Type B pancreatic cell (in vitro differentiated cells): ENCODE measurements around the gene EFR3B. TPM values are rescaled to one million over a fixed set of nuclear protein-coding genes. Genes with fewer than 3 reads are reported as not detected.

Source experiments
- DNase-seq: peaks from one replicate; pipeline ENCODE4 v3.0.0; 2021; ENCODE audit warnings: mixed read lengths; ENCODE audit not compliant: unreplicated experiment; ENCODE audit errors: extremely low spot score
- H3K27ac Mint-ChIP-seq: 2 replicates; pipeline ENCODE4 v1.8.0; 2021; ENCODE audit warnings: mild to moderate bottlenecking, mixed read lengths
- H3K27me3 Mint-ChIP-seq: 2 replicates; pipeline ENCODE4 v1.8.0; 2021; ENCODE audit warnings: mixed read lengths
- H3K36me3 Mint-ChIP-seq: 2 replicates; pipeline ENCODE4 v1.8.0; 2021; ENCODE audit warnings: mixed read lengths
- H3K4me1 Mint-ChIP-seq: one replicate; pipeline ENCODE4 v1.8.0; 2021; ENCODE audit warnings: mixed read lengths; ENCODE audit not compliant: unreplicated experiment
- H3K4me3 Mint-ChIP-seq: 2 replicates; pipeline ENCODE4 v1.8.0; 2021; ENCODE audit warnings: mild to moderate bottlenecking, mixed read lengths
- H3K9me3 Mint-ChIP-seq: 2 replicates; pipeline ENCODE4 v1.8.0; 2021; ENCODE audit warnings: mixed read lengths
- total RNA-seq: library from RNA; stranded (reverse); gene quantifications from 2 replicates; pipeline ENCODE4 v1.2.1, GENCODE V29; 2021; ENCODE audit warnings: low replicate concordance
- TF ChIP-seq, protein P1 (sequence below): fragments of 200-600 bp; sonication (generic); conservative IDR thresholded peaks from 2 replicates; pipeline ENCODE4 v1.5.0; 2021; ENCODE audit warnings: antibody characterized with exemption, mild to moderate bottlenecking

EFR3B gene
- total RNA-seq, 1 donor from 2014 or later: 12.4 TPM

DNA sequence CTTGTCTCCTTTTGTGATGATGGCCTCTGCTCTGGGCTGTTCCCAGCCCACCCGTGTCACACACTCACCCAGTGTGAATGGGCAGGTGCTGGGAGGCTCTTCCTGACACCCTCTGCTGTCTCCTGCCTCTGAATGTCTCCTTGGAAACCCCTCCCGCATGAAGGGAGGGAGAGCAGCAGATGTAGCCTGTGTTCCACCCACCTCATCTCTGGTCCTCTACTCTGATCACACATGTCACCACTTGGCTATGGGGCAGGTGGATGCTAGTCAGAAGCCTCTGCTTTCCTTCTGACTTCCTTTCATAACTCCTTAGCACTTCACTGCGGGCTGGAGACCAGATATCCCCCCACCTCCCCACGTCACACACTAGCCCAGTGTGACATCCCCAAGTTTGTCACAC is 23.9 kb downstream of the EFR3B start:
- Mint-ChIP-seq H3K27ac (no peak overlapping the region), H3K27me3 (no peaks in the 10 kb centered on the region), H3K4me3 (no peak overlapping the region), H3K4me1 (peaks cover 5% of the 10 kb centered on the region), H3K9me3 (peaks cover 5% of the 10 kb centered on the region), H3K36me3 (peaks cover 5% of the 10 kb centered on the region)
- TF ChIP-seq, protein P1, sequence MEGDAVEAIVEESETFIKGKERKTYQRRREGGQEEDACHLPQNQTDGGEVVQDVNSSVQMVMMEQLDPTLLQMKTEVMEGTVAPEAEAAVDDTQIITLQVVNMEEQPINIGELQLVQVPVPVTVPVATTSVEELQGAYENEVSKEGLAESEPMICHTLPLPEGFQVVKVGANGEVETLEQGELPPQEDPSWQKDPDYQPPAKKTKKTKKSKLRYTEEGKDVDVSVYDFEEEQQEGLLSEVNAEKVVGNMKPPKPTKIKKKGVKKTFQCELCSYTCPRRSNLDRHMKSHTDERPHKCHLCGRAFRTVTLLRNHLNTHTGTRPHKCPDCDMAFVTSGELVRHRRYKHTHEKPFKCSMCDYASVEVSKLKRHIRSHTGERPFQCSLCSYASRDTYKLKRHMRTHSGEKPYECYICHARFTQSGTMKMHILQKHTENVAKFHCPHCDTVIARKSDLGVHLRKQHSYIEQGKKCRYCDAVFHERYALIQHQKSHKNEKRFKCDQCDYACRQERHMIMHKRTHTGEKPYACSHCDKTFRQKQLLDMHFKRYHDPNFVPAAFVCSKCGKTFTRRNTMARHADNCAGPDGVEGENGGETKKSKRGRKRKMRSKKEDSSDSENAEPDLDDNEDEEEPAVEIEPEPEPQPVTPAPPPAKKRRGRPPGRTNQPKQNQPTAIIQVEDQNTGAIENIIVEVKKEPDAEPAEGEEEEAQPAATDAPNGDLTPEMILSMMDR: no peak
- no peak for DNase-seq

DNA sequence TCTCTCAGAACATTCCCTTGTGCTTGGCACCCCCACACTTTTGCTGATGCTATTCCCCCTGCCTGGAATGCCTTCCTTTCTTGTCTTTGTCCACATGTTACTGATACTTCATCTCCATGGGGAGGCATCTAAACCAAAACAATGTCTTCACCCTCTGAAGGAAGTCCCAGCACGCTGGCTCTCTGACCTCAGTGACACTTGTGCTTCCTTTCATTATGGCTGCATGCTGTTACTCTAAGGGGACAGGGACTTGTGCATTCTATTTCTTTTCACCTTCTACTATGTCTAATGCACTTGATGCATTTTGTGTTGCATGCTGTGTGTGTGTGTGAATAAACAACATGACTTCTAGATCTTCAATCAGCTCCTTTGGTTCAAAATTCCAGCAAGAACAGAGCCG is 24.6 kb downstream of the EFR3B start:
- Mint-ChIP-seq H3K36me3 (peaks cover 5% of the 10 kb centered on the region), H3K27ac (no peak overlapping the region), H3K4me1 (peaks cover 5% of the 10 kb centered on the region), H3K9me3 (peaks cover 5% of the 10 kb centered on the region), H3K4me3 (no peak overlapping the region), H3K27me3 (no peaks in the 10 kb centered on the region)
- TF ChIP-seq, protein P1: no peak
- DNase-seq: no peak

DNA sequence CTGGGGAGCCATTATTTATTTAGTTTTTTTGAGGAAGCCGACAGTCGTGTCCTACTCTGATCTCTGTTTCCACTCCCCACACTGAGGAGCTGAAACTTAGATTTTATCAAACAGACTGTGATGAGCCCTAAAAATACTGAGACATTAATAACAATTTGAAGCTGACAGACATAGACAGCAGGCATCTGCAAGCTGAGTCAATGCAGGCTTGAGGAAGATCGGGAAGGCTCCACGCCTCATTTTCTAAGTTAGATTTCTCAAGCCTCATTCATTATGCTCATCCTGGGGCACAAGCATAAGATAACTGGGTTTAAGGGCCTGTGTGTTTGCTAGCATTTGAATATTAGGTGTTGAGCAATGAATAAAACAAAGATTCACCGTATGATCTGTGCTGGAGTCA is 26.3 kb downstream of the EFR3B start:
- Mint-ChIP-seq H3K4me1 (peaks cover 9% of the 10 kb centered on the region), H3K27me3 (no peaks in the 10 kb centered on the region), H3K4me3 (no peak overlapping the region), H3K9me3 (peaks cover 5% of the 10 kb centered on the region), H3K36me3 (peaks cover 8% of the 10 kb centered on the region), H3K27ac (peak overlapping the region; percentile 43)
- no peak for DNase-seq
- TF ChIP-seq, protein P1: no peak

- Mint-ChIP-seq H3K36me3 (peaks cover 10% of the 10 kb centered on the region), H3K9me3 (no peaks in the 10 kb centered on the region), H3K27me3 (peaks cover 4% of the 10 kb centered on the region), H3K4me1 (peaks cover 16% of the 10 kb centered on the region), H3K4me3 (no peak overlapping the region), H3K27ac (no peak overlapping the region)
- DNase-seq: no peak
- TF ChIP-seq, protein P1: no peak
These were observed 30.1 kb downstream of the EFR3B start for GRCh38 chr2:25071966-25072365.

DNA sequence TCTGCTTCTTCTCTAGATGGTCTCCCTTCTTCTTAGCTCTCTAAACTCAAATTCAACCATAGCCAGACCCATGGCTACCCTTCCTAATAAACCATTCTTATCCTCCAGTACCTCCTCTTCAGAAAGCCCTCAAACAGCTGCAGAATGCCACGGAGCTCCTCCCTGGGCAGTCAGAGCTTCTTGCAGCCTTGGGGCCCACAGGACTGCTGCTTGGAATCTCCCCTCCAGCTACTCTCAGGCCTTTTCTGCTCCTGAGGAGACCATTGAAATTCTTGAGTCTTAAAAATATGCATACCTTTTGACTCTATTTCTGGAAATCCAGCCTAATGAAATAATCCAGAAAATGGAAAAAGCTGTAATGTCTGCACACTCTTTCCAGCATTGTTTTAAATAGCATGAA is 30.7 kb downstream of the EFR3B start:
- Mint-ChIP-seq H3K27me3 (peaks cover 5% of the 10 kb centered on the region), H3K9me3 (no peaks in the 10 kb centered on the region), H3K27ac (peak overlapping the region; percentile 5), H3K4me1 (peaks cover 18% of the 10 kb centered on the region), H3K36me3 (peaks cover 10% of the 10 kb centered on the region), H3K4me3 (no peak overlapping the region)
- TF ChIP-seq, protein P1: no peak
- no peak for DNase-seq

DNA sequence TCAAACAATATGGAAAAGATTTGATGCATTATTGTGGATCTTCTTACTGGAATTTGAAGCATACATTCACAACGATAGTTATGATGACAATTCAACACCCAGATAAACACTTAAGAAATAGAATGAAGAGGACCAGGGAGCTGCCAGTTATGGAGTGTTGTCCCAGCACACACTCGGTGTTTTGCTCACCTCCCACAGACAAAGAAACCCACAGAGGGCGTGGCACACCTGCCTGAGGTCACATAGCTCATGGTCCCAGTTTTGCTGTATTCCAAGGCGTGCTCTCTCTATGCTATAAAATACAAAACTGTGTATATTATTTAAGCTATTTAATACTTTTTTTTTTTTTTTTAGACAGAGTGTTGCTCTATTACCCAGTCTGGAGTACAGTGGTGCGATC is 31.1 kb downstream of the EFR3B start:
- no peaks in the 10 kb centered on the region for H3K9me3 Mint-ChIP-seq
- peaks cover 5% of the 10 kb centered on the region for H3K27me3 Mint-ChIP-seq
- peaks cover 10% of the 10 kb centered on the region for H3K36me3 Mint-ChIP-seq
- H3K27ac Mint-ChIP-seq: peak overlapping the region; percentile 5
- peaks cover 20% of the 10 kb centered on the region for H3K4me1 Mint-ChIP-seq
- H3K4me3 Mint-ChIP-seq: no peak overlapping the region
- DNase-seq: no peak
- TF ChIP-seq, protein P1: no peak
